ENCODE data around the gene HRH2. TPM values are rescaled to one million over a fixed set of nuclear protein-coding genes. Genes with fewer than 3 reads are reported as not detected.

HRH2 gene
- total and polyA plus RNA-seq, 3 experiments from 2014 or later: 1.3 to 29.6 (median 28.9) TPM

GRCh38 chr5:175728885-175729828 is 71.3 kb downstream of the HRH2 start:
- ChIA-PET POLR2A (interaction anchor here (0.5 kb wide), 1 partner anchor 807 kb away, joined by 3 read pairs; no protein-coding TSS in a partner anchor), CTCF (interaction anchor here (0.8 to 3.8 kb wide), 17 partner anchors 10 to 931 kb away, joined by 3 to 17 read pairs (median 4); no protein-coding TSS in a partner anchor)
- H3K4me1 Mint-ChIP-seq: peaks cover 7 to 8% (median 8%) of the 10 kb centered on the region in 3 donors
- no peaks in the 10 kb centered on the region for H3K9me3 ChIP-seq (ENCODE audit: low read length)
- H3K36me3 ChIP-seq (ENCODE audit: insufficient read depth, low read length): no peaks in the 10 kb centered on the region
- peak overlapping the region in 1 of 8 donors; percentile 14 for H3K27ac Mint-ChIP-seq
- H3K27me3 Mint-ChIP-seq: peaks cover 24 to 40% of the 10 kb centered on the region in 2 donors
- no peak for DNase-seq
- H3K27ac ChIP-seq (ENCODE audit: low read depth, low read length): no peak overlapping the region
- H3K4me1 ChIP-seq (ENCODE audit: insufficient read depth, low read length): peaks cover 7% of the 10 kb centered on the region
- H3K36me3 Mint-ChIP-seq: no peaks in the 10 kb centered on the region
- no peak overlapping the region for H3K4me3 Mint-ChIP-seq
- peaks cover 9% of the 10 kb centered on the region for H3K27me3 ChIP-seq (ENCODE audit: insufficient read depth, low read length, poor library complexity, severe bottlenecking)
- no peak overlapping the region for H3K4me3 ChIP-seq (ENCODE audit: low read length)
- H3K9me3 Mint-ChIP-seq: peaks cover 0 to 2% (median 0%) of the 10 kb centered on the region in 5 donors

- no peaks in the 10 kb centered on the region for H3K9me3 ChIP-seq (ENCODE audit: low read length)
- Mint-ChIP-seq H3K4me3 (peak overlapping the region in 1 of 7 donors; percentile 63), H3K4me1 (peaks cover 7 to 8% (median 8%) of the 10 kb centered on the region in 3 donors), H3K27me3 (peaks cover 24 to 45% of the 10 kb centered on the region in 2 donors), H3K9me3 (peaks cover 0 to 2% (median 0%) of the 10 kb centered on the region in 5 donors), H3K27ac (peak overlapping the region in 1 of 8 donors; percentile 14), H3K36me3 (no peaks in the 10 kb centered on the region)
- peaks cover 7% of the 10 kb centered on the region for H3K4me1 ChIP-seq (ENCODE audit: insufficient read depth, low read length)
- ChIA-PET POLR2A (interaction anchor here (0.5 kb wide), 1 partner anchor 806 kb away, joined by 3 read pairs; no protein-coding TSS in a partner anchor), CTCF (interaction anchor here (0.7 to 3.8 kb wide), 19 partner anchors 9 to 931 kb away, joined by 3 to 17 read pairs (median 4); no protein-coding TSS in a partner anchor)
- no peaks in the 10 kb centered on the region for H3K36me3 ChIP-seq (ENCODE audit: insufficient read depth, low read length)
- H3K27ac ChIP-seq (ENCODE audit: low read depth, low read length): no peak overlapping the region
- peak; percentile 77 to 90 (median 85) for DNase-seq
- peaks cover 9% of the 10 kb centered on the region for H3K27me3 ChIP-seq (ENCODE audit: insufficient read depth, low read length, poor library complexity, severe bottlenecking)
- no peak overlapping the region for H3K4me3 ChIP-seq (ENCODE audit: low read length)
These were observed 72.0 kb downstream of the HRH2 start for GRCh38 chr5:175729829-175730277.

- peaks cover 24 to 46% of the 10 kb centered on the region in 2 donors for H3K27me3 Mint-ChIP-seq
- H3K4me1 Mint-ChIP-seq: peaks cover 7 to 8% (median 8%) of the 10 kb centered on the region in 3 donors
These were observed 73.3 kb downstream of the HRH2 start for GRCh38 chr5:175731172-175731571.

GRCh38 chr5:175731756-175732465 is 74.0 kb downstream of the HRH2 start:
- CTCF ChIA-PET: interaction anchor here (1.0 to 3.8 kb wide), 3 partner anchors 13 to 198 kb away, joined by 3 to 17 read pairs (median 14); no protein-coding TSS in a partner anchor
- POLR2A ChIA-PET: no interaction called here
- Histone ChIP-seq H3K27ac (ENCODE audit: low read depth, low read length) (no peak overlapping the region), H3K9me3 (ENCODE audit: low read length) (no peaks in the 10 kb centered on the region), H3K4me3 (ENCODE audit: low read length) (no peak overlapping the region), H3K27me3 (ENCODE audit: insufficient read depth, low read length, poor library complexity, severe bottlenecking) (peaks cover 9% of the 10 kb centered on the region), H3K36me3 (ENCODE audit: insufficient read depth, low read length) (no peaks in the 10 kb centered on the region), H3K4me1 (ENCODE audit: insufficient read depth, low read length) (peaks cover 7% of the 10 kb centered on the region)
- no peak for DNase-seq
- Mint-ChIP-seq H3K27ac (no peak overlapping the region), H3K27me3 (peaks cover 24 to 49% of the 10 kb centered on the region in 2 donors), H3K36me3 (no peaks in the 10 kb centered on the region), H3K4me3 (no peak overlapping the region), H3K4me1 (peaks cover 7 to 8% (median 8%) of the 10 kb centered on the region in 3 donors), H3K9me3 (peaks cover 0 to 2% (median 0%) of the 10 kb centered on the region in 5 donors)

More at GRCh38 chr5:175731172-175731571, 73.3 kb downstream of the HRH2 start:
- Histone ChIP-seq H3K36me3 (ENCODE audit: insufficient read depth, low read length) (no peaks in the 10 kb centered on the region), H3K4me1 (ENCODE audit: insufficient read depth, low read length) (peaks cover 7% of the 10 kb centered on the region), H3K9me3 (ENCODE audit: low read length) (no peaks in the 10 kb centered on the region), H3K27me3 (ENCODE audit: insufficient read depth, low read length, poor library complexity, severe bottlenecking) (peaks cover 9% of the 10 kb centered on the region), H3K4me3 (ENCODE audit: low read length) (no peak overlapping the region), H3K27ac (ENCODE audit: low read depth, low read length) (no peak overlapping the region)
- Mint-ChIP-seq H3K27ac (no peak overlapping the region), H3K9me3 (peaks cover 0 to 2% (median 0%) of the 10 kb centered on the region in 5 donors), H3K4me3 (no peak overlapping the region), H3K36me3 (no peaks in the 10 kb centered on the region)
- DNase-seq: no peak
- ChIA-PET POLR2A (no interaction called here), CTCF (interaction anchor here (0.9 to 3.8 kb wide), 4 partner anchors 11 to 827 kb away, joined by 3 to 17 read pairs (median 9); no protein-coding TSS in a partner anchor)

GRCh38 chr5:175733017-175733416 is 75.1 kb downstream of the HRH2 start:
- CTCF ChIA-PET: no interaction called here
- H3K27me3 Mint-ChIP-seq: peaks cover 27 to 56% of the 10 kb centered on the region in 2 donors

GRCh38 chr5:175734016-175734415 is 76.1 kb downstream of the HRH2 start:
- DNase-seq: no peak
- no peak overlapping the region for H3K27ac Mint-ChIP-seq
- POLR2A ChIA-PET: no interaction called here
- H3K27me3 Mint-ChIP-seq: peaks cover 31 to 61% of the 10 kb centered on the region in 2 donors
- Histone ChIP-seq H3K27me3 (ENCODE audit: insufficient read depth, low read length, poor library complexity, severe bottlenecking) (peaks cover 8% of the 10 kb centered on the region), H3K4me1 (ENCODE audit: insufficient read depth, low read length) (peaks cover 7% of the 10 kb centered on the region), H3K4me3 (ENCODE audit: low read length) (no peak overlapping the region), H3K36me3 (ENCODE audit: insufficient read depth, low read length) (no peaks in the 10 kb centered on the region), H3K27ac (ENCODE audit: low read depth, low read length) (no peak overlapping the region), H3K9me3 (ENCODE audit: low read length) (no peaks in the 10 kb centered on the region)
- peaks cover 7 to 8% (median 8%) of the 10 kb centered on the region in 3 donors for H3K4me1 Mint-ChIP-seq
- H3K4me3 Mint-ChIP-seq: no peak overlapping the region
- H3K36me3 Mint-ChIP-seq: no peaks in the 10 kb centered on the region
- CTCF ChIA-PET: no interaction called here
- H3K9me3 Mint-ChIP-seq: peaks cover 0 to 2% (median 0%) of the 10 kb centered on the region in 5 donors

More at GRCh38 chr5:175733017-175733416, 75.1 kb downstream of the HRH2 start:
- Mint-ChIP-seq H3K4me3 (no peak overlapping the region), H3K27ac (no peak overlapping the region), H3K4me1 (peaks cover 7 to 8% (median 8%) of the 10 kb centered on the region in 3 donors), H3K9me3 (peaks cover 0 to 2% (median 0%) of the 10 kb centered on the region in 5 donors), H3K36me3 (no peaks in the 10 kb centered on the region)
- POLR2A ChIA-PET: no interaction called here
- Histone ChIP-seq H3K4me1 (ENCODE audit: insufficient read depth, low read length) (peaks cover 7% of the 10 kb centered on the region), H3K27me3 (ENCODE audit: insufficient read depth, low read length, poor library complexity, severe bottlenecking) (peaks cover 9% of the 10 kb centered on the region), H3K4me3 (ENCODE audit: low read length) (no peak overlapping the region), H3K9me3 (ENCODE audit: low read length) (no peaks in the 10 kb centered on the region), H3K36me3 (ENCODE audit: insufficient read depth, low read length) (no peaks in the 10 kb centered on the region), H3K27ac (ENCODE audit: low read depth, low read length) (no peak overlapping the region)
- DNase-seq: no peak

- ChIA-PET CTCF (no interaction called here), POLR2A (no interaction called here)
These were observed 76.6 kb downstream of the HRH2 start for GRCh38 chr5:175734501-175734900.

More at GRCh38 chr5:175734501-175734900, 76.6 kb downstream of the HRH2 start:
- no peak overlapping the region for H3K27ac Mint-ChIP-seq
- no peak overlapping the region for H3K27ac ChIP-seq (ENCODE audit: low read depth, low read length)
- H3K9me3 Mint-ChIP-seq: peaks cover 0 to 2% (median 0%) of the 10 kb centered on the region in 5 donors
- no peaks in the 10 kb centered on the region for H3K9me3 ChIP-seq (ENCODE audit: low read length)
- no peaks in the 10 kb centered on the region for H3K36me3 Mint-ChIP-seq
- no peak overlapping the region for H3K4me3 ChIP-seq (ENCODE audit: low read length)
- no peak for DNase-seq
- H3K4me1 Mint-ChIP-seq: peaks cover 7 to 8% (median 7%) of the 10 kb centered on the region in 3 donors
- H3K36me3 ChIP-seq (ENCODE audit: insufficient read depth, low read length): no peaks in the 10 kb centered on the region
- H3K27me3 ChIP-seq (ENCODE audit: insufficient read depth, low read length, poor library complexity, severe bottlenecking): peaks cover 3% of the 10 kb centered on the region
- peaks cover 30 to 61% of the 10 kb centered on the region in 2 donors for H3K27me3 Mint-ChIP-seq
- peaks cover 5% of the 10 kb centered on the region for H3K4me1 ChIP-seq (ENCODE audit: insufficient read depth, low read length)
- H3K4me3 Mint-ChIP-seq: no peak overlapping the region

Data from CD8-positive, alpha-beta memory T cell (primary cell).